Measurements from ENCODE around the gene INSC.

Gene INSC

DNA sequence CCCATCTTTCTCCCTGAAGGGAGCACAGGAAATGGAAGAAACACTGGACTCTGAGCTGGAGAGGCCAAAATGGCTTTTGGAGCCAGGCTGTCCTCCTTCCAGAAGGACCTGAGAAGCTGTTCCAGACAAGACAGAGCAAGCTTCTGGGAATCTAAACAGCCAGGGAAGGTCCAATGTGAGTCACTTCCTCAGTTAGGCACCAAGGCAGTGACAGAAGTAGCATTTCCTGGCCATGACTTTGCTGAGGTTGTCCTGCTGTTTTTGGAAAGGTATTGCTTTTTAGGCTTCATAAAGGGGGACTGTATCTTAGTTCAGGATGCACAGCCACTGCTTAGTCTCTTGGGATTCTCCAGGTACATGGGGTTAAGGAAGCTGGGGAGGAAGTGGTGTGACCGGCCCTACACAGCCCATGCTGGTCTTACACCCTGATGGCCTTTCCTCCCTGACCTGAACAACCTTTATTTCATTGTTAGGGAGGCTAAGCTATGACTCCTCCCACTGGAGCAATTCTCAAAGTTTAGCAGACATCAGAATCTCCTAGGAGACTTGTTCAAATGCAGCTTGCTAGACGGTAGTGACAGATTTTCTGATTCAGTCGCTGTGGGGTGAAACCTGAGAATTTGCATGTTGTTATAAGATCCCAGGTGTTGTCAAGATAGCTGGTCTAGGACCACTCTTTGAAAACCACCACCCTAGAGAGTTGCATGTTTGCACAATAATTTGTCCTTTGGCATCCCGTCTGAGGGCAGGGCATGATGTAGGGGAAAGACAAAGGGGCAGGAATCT is 6.8 kb upstream of the INSC start:
- no peak overlapping the region for H3K4me3 ChIP-seq (ENCODE audit: low read depth, low read length)
- H3K4me1 ChIP-seq (ENCODE audit: control insufficient read depth, insufficient read depth, low read length): no peaks in the 10 kb centered on the region
- ChIA-PET POLR2A (interaction anchor here (0.6 kb wide), 1 partner anchor 502 kb away, joined by 5 read pairs; no protein-coding TSS in a partner anchor), CTCF (interaction anchor here (1.1 kb wide), 1 partner anchor 8 kb away, joined by 4 read pairs; no protein-coding TSS in a partner anchor)
- no peak overlapping the region for H3K27ac ChIP-seq (ENCODE audit: extremely low read depth, low read depth, low read length)
- no peaks in the 10 kb centered on the region for H3K36me3 ChIP-seq (ENCODE audit: control insufficient read depth in 2 of 2, insufficient read depth in 1 of 2, low read length in 2 of 2)
- TF ChIP-seq ZNF501 (tag by site-specific recombination; IDR thresholded peaks at IDR 0.05): no peak
- TF ChIP-seq, protein P1, sequence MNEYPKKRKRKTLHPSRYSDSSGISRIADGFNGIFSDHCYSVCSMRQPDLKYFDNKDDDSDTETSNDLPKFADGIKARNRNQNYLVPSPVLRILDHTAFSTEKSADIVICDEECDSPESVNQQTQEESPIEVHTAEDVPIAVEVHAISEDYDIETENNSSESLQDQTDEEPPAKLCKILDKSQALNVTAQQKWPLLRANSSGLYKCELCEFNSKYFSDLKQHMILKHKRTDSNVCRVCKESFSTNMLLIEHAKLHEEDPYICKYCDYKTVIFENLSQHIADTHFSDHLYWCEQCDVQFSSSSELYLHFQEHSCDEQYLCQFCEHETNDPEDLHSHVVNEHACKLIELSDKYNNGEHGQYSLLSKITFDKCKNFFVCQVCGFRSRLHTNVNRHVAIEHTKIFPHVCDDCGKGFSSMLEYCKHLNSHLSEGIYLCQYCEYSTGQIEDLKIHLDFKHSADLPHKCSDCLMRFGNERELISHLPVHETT (tag by site-specific recombination; IDR thresholded peaks at IDR 0.05): no peak
- no peak for TF ChIP-seq ZNF701 (tag by site-specific recombination; IDR thresholded peaks at IDR 0.05)
- no peak for TF ChIP-seq MEIS1 (CRISPR knock-in tag; IDR thresholded peaks at IDR 0.05; ENCODE audit: borderline replicate concordance)
- no peak for TF ChIP-seq MZF1 (tag by site-specific recombination; IDR thresholded peaks at IDR 0.05; ENCODE audit: borderline replicate concordance)
- TF ChIP-seq, protein P2, sequence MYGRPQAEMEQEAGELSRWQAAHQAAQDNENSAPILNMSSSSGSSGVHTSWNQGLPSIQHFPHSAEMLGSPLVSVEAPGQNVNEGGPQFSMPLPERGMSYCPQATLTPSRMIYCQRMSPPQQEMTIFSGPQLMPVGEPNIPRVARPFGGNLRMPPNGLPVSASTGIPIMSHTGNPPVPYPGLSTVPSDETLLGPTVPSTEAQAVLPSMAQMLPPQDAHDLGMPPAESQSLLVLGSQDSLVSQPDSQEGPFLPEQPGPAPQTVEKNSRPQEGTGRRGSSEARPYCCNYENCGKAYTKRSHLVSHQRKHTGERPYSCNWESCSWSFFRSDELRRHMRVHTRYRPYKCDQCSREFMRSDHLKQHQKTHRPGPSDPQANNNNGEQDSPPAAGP (tag by site-specific recombination; IDR thresholded peaks at IDR 0.05): no peak
- TF ChIP-seq ZNF48 (tag by site-specific recombination; IDR thresholded peaks at IDR 0.05): no peak
- no peak for TF ChIP-seq ZNF707 (tag by site-specific recombination; IDR thresholded peaks at IDR 0.05)
- no peak for TF ChIP-seq ZNF10 (tag by site-specific recombination; IDR thresholded peaks at IDR 0.05)
- TF ChIP-seq ZNF600 (tag by site-specific recombination; IDR thresholded peaks at IDR 0.05): no peak
- H3K9me3 ChIP-seq (ENCODE audit: control insufficient read depth, insufficient read depth, low read depth, low read length): no peaks in the 10 kb centered on the region

DNA sequence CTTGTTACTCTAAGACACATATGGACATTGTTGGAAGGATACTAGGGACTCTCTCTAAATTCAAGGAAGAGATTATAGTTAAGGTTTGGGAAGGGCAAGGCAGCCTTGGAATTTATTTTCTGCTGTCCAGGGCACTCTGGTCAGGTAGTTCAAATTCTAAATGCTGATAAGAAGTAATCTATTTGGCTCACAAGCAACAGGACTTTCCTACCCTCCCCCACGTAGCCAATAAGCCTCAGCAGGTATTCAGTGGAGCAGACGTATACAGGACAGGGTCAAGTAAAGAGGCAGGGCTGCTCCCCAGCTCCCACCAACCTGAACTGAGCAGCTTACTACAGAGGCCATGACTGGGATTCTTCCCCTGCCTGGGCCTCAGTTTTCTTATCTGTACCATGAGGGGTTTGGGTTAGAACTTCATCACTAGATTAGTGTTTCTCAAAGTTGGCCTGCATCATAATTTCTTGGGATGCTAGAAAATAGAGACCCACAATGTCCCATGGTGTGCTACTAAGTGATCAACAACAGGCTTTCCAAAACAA is 6.1 kb upstream of the INSC start:
- no peak overlapping the region for H3K27ac ChIP-seq (ENCODE audit: extremely low read depth, low read depth, low read length)
- no peaks in the 10 kb centered on the region for H3K36me3 ChIP-seq (ENCODE audit: control insufficient read depth in 2 of 2, insufficient read depth in 1 of 2, low read length in 2 of 2)
- H3K4me1 ChIP-seq (ENCODE audit: control insufficient read depth, insufficient read depth, low read length): no peaks in the 10 kb centered on the region
- no peak overlapping the region for H3K4me3 ChIP-seq (ENCODE audit: low read depth, low read length)
- ChIA-PET POLR2A (interaction anchor here (0.6 kb wide), 1 partner anchor 503 kb away, joined by 5 read pairs; no protein-coding TSS in a partner anchor), CTCF (interaction anchor here (1.1 kb wide), 1 partner anchor 9 kb away, joined by 4 read pairs; no protein-coding TSS in a partner anchor)
- H3K9me3 ChIP-seq (ENCODE audit: control insufficient read depth, insufficient read depth, low read depth, low read length): no peaks in the 10 kb centered on the region
- TF ChIP-seq ZNF660 (tag by site-specific recombination; IDR thresholded peaks at IDR 0.05): no peak
- TF ChIP-seq ZNF776 (tag by site-specific recombination; IDR thresholded peaks at IDR 0.05; ENCODE audit: borderline replicate concordance): no peak
- TF ChIP-seq ZNF626 (tag by site-specific recombination; IDR thresholded peaks at IDR 0.05): no peak
- TF ChIP-seq BCL11B (tag by site-specific recombination; IDR thresholded peaks at IDR 0.05; ENCODE audit: low read depth): no peak
- TF ChIP-seq KLF16 (tag by site-specific recombination; IDR thresholded peaks at IDR 0.05): no peak
- TF ChIP-seq ZNF169 (tag by site-specific recombination; IDR thresholded peaks at IDR 0.05): no peak
- TF ChIP-seq ZNF837 (tag by site-specific recombination; IDR thresholded peaks at IDR 0.05): no peak
- TF ChIP-seq ZNF221 (tag by site-specific recombination; IDR thresholded peaks at IDR 0.05; ENCODE audit: borderline replicate concordance): no peak
- TF ChIP-seq ZNF585B (tag by site-specific recombination; IDR thresholded peaks at IDR 0.05): no peak
- TF ChIP-seq KLF9 (tag by site-specific recombination; IDR thresholded peaks at IDR 0.05; ENCODE audit: low read depth): no peak
- TF ChIP-seq ZNF223 (tag by site-specific recombination; IDR thresholded peaks at IDR 0.05): no peak
- TF ChIP-seq ZNF76 (tag by site-specific recombination; IDR thresholded peaks at IDR 0.05; ENCODE audit: borderline replicate concordance, low read depth): no peak
- TF ChIP-seq ZNF133 (tag by site-specific recombination; IDR thresholded peaks at IDR 0.05): no peak
- TF ChIP-seq ZNF621 (tag by site-specific recombination; IDR thresholded peaks at IDR 0.05): no peak
- TF ChIP-seq TCF7L2 (IDR thresholded peaks at IDR 0.05; ENCODE audit: borderline replicate concordance, low read depth, low read length): no peak
- TF ChIP-seq GLI4 (tag by site-specific recombination; IDR thresholded peaks at IDR 0.05): no peak
- no peak for TF ChIP-seq ZNF530 (tag by site-specific recombination; IDR thresholded peaks at IDR 0.05; ENCODE audit: low read depth)
- no peak for TF ChIP-seq ZNF416 (tag by site-specific recombination; IDR thresholded peaks at IDR 0.05)
- no peak for TF ChIP-seq ZNF473 (tag by site-specific recombination; IDR thresholded peaks at IDR 0.05)

All from HEK293 (cell line).